HepG2 (cell line): Measurements from ENCODE around the gene BAIAP2L2. TPM values are rescaled to one million over a fixed set of nuclear protein-coding genes. Genes with fewer than 3 reads are reported as not detected.

ENCODE experiments used
- HOXA3 ChIP-seq: sonication (generic); formaldehyde crosslinking; IDR thresholded peaks from 2 replicates; pipeline ENCODE4 v1.5.0; 2020; ENCODE audit warnings: missing genetic modification reagents
- JDP2 ChIP-seq: sonication (generic); formaldehyde crosslinking; IDR thresholded peaks from 2 replicates; pipeline ENCODE4 v1.8.1; 2022; ENCODE audit warnings: missing genetic modification reagents, borderline replicate concordance
- LBX2 ChIP-seq: sonication (generic); formaldehyde crosslinking; IDR thresholded peaks from 2 replicates; pipeline ENCODE4 v1.5.0; 2020; ENCODE audit warnings: missing genetic modification reagents, mild to moderate bottlenecking, borderline replicate concordance
- PAXIP1 ChIP-seq: sonication (generic); formaldehyde crosslinking; conservative IDR thresholded peaks from 2 replicates; pipeline ENCODE4 v1.4.0; 2020; ENCODE audit warnings: mild to moderate bottlenecking, missing genetic modification reagents, moderate library complexity
- PRDM10 ChIP-seq: sonication (generic); formaldehyde crosslinking; IDR thresholded peaks from 2 replicates; pipeline ENCODE4 v1.4.0; 2020; ENCODE audit warnings: low read depth, missing genetic modification reagents
- PRDM4 ChIP-seq: sonication (generic); formaldehyde crosslinking; IDR thresholded peaks from 2 replicates; pipeline ENCODE4 v1.9.0; 2021; ENCODE audit warnings: missing genetic modification reagents, borderline replicate concordance
- REXO4 ChIP-seq: sonication (generic); formaldehyde crosslinking; IDR thresholded peaks from 2 replicates; pipeline ENCODE4 v1.8.0; 2022; ENCODE audit warnings: missing genetic modification reagents, mild to moderate bottlenecking, borderline replicate concordance
- TBL1XR1 ChIP-seq: fragments of 150-350 bp; IDR thresholded peaks from 2 replicates; pipeline ENCODE4 v1.6.1; 2014; ENCODE audit warnings: borderline replicate concordance, low read length; ENCODE audit not compliant: partially characterized antibody
- ZMAT5 ChIP-seq: sonication (generic); formaldehyde crosslinking; IDR thresholded peaks from 2 replicates; pipeline ENCODE4 v1.5.0; 2020; ENCODE audit warnings: mild to moderate bottlenecking, low read depth, missing genetic modification reagents, borderline replicate concordance
- ZNF225 ChIP-seq: sonication (generic); formaldehyde crosslinking; IDR thresholded peaks from 2 replicates; pipeline ENCODE4 v1.4.0; 2020; ENCODE audit warnings: mild to moderate bottlenecking, missing genetic modification reagents
- ZNF574 ChIP-seq: sonication (generic); formaldehyde crosslinking; IDR thresholded peaks from 2 replicates; pipeline ENCODE4 v1.4.0; 2020; ENCODE audit warnings: missing genetic modification reagents
- ZNF644 ChIP-seq: IDR thresholded peaks from 2 replicates; pipeline ENCODE4 v1.6.1; 2016; ENCODE audit warnings: low read depth
- ZNF776 ChIP-seq: sonication (generic); formaldehyde crosslinking; IDR thresholded peaks from 2 replicates; pipeline ENCODE4 v1.4.0; 2020; ENCODE audit warnings: mild to moderate bottlenecking, missing genetic modification reagents
- polyA plus RNA-seq, 8 experiments: library from polyadenylated mRNA; depleted of rRNA in 3 of 8; stranded (reverse) in 7 of 8; unstranded in 1 of 8; fragments of >200 nt; fragmentation: Illumina TruSeq in 4 of 8; extraction: Trizol in 4 of 8; gene quantifications; 2 replicates each; pipeline versions ENCODE4 v1.2.1 to v1.2.3, GENCODE V29; 2011 to 2016; ENCODE audit warnings: low read depth in 4 of 8, missing spikeins in 1 of 8, mixed read lengths in 1 of 8; ENCODE audit not compliant: insufficient read depth in 1 of 8
- total RNA-seq, 5 experiments: library from RNA; depleted of rRNA; stranded (reverse); fragments of >200 nt; fragmentation: Illumina TruSeq; extraction: Trizol; gene quantifications; 2 replicates each; pipeline ENCODE4 v1.2.3, GENCODE V29; 2016; ENCODE audit warnings: low read depth in 1 of 5

The BAIAP2L2 gene
- total and polyA plus RNA-seq, 2 of the 13 experiments (the other 11 are each of a cell fraction or from before 2014, with no cell fraction given), result 4.4 to 7.5 TPM

- TF ChIP-seq PRDM10 (CRISPR knock-in tag) (no peak), PAXIP1 (CRISPR knock-in tag) (no peak; the same call in 1 of the 2 replicates), PRDM4 (CRISPR knock-in tag) (no peak), JDP2 (CRISPR knock-in tag) (no peak), REXO4 (no peak), ZNF644 (CRISPR knock-in tag) (0 out of 2 replicates have a peak, but pooled peaks have one; percentile 11), ZNF574 (CRISPR knock-in tag) (no peak; the same call in none of the 2 replicates), TBL1XR1 (no peak), ZMAT5 (CRISPR knock-in tag) (no peak), LBX2 (CRISPR knock-in tag) (no peak; the same call in 1 of the 2 replicates), ZNF225 (CRISPR knock-in tag) (0 out of 2 replicates have a peak, but pooled peaks have one; percentile 12), HOXA3 (CRISPR knock-in tag) (peak; percentile 35; the same call in 1 of the 2 replicates), ZNF776 (CRISPR knock-in tag) (no peak)
Observed at GRCh38 chr22:38110008-38110862, at the start of gene BAIAP2L2 (continued).
